Right atrium auricular region (tissue), 2 donors: ENCODE results near the gene RXRG. TPM values are rescaled to one million over a fixed set of nuclear protein-coding genes. Genes with fewer than 3 reads are reported as not detected.

Experiments used
- DNase-seq: peaks from one replicate; pipeline ENCODE4 v3.0.0-alpha.2; 2019; ENCODE audit warnings: low spot score
- H3K27ac ChIP-seq, 2 donors: fragments of 200-600 bp; sonication (generic); 1 replicate in 1 of 2; 2 replicates in 1 of 2; pipeline ENCODE4 v1.5.1; 2016 to 2019
- H3K27me3 ChIP-seq, 2 donors: fragments of 200-600 bp; sonication (generic); one replicate each; pipeline versions ENCODE4 v1.5.1 to v1.6.0; 2017 to 2019
- H3K36me3 ChIP-seq: fragments of 200-600 bp; sonication (generic); one replicate; pipeline ENCODE4 v1.5.1; 2016
- H3K4me1 ChIP-seq, 2 donors: fragments of 200-600 bp; sonication (generic); one replicate each; pipeline versions ENCODE4 v1.5.1 to v1.6.0; 2017 to 2019
- H3K4me3 ChIP-seq, 2 donors: fragments of 200-600 bp; sonication (generic); 1 replicate in 1 of 2; 2 replicates in 1 of 2; pipeline ENCODE4 v1.5.1; 2017 to 2019; ENCODE audit warnings: mild to moderate bottlenecking in 1 of 2, moderate library complexity in 1 of 2
- H3K9me3 ChIP-seq, 2 donors: fragments of 200-600 bp; sonication (generic); one replicate each; pipeline ENCODE4 v1.5.1; 2019
- CTCF ChIP-seq, 2 donors: fragments of 200-600 bp; sonication (generic); IDR thresholded peaks; one replicate each; pipeline ENCODE4 v1.5.1; 2019; ENCODE audit warnings: antibody characterized with exemption in 2 of 2
- total RNA-seq, 2 donors: library from RNA; depleted of rRNA; stranded (reverse); fragments of >200 nt; gene quantifications; one replicate each; pipeline ENCODE4 v1.1.0, GENCODE V29; 2016

The RXRG gene
- total RNA-seq, 2 donors from 2014 or later: 1.2 to 3.3 TPM

DNA sequence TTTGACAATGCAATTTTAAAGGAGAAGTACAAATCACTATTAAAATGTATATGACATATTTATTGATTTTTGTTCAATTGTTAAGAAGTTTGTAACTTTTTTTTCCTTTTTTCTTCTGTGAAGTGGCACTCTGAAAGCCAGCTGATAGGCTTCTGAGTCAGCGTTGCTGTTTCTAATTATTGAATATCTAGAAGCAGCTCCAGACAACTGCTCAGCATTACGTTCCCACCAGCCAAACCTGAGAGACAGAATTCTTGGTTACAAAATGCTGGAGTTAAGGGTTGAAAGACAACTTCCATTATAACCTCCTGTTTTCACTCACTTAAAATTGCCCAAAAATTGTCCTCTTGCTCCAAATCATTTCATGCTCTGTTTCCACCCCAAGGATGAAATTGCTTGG is 57.0 kb downstream of the RXRG start:
- Histone ChIP-seq H3K27ac (no peak overlapping the region), H3K4me1 (peaks cover 0 to 16% of the 10 kb centered on the region in 2 donors), H3K4me3 (no peak overlapping the region), H3K36me3 (no peaks in the 10 kb centered on the region), H3K9me3 (no peaks in the 10 kb centered on the region), H3K27me3 (no peaks in the 10 kb centered on the region)
- DNase-seq: no peak
- TF ChIP-seq CTCF (IDR thresholded peaks at IDR 0.05): no peak

DNA sequence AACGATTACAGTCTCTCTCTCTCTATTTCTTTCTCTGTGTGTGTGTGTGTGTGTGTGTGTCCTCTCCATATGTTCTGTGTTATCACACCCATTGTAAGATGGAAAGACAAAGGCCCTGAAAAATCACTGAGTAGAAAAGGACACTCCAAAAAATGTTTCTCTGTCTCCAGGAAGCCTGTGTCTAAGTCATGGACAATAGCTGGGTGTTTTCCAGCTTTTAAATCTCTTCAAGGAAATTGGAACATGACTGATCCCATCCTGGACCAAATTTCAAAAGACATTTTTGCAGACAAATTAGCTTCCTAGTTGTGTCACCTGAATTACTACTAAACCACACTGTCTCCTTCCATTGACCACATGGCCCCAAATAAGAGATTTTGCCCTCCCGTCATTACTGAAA is 57.4 kb downstream of the RXRG start:
- no peak overlapping the region for H3K27ac ChIP-seq
- no peaks in the 10 kb centered on the region for H3K9me3 ChIP-seq
- no peak for DNase-seq
- peaks cover 0 to 16% of the 10 kb centered on the region in 2 donors for H3K4me1 ChIP-seq
- H3K4me3 ChIP-seq: no peak overlapping the region
- no peak for TF ChIP-seq CTCF (IDR thresholded peaks at IDR 0.05)
- H3K27me3 ChIP-seq: no peaks in the 10 kb centered on the region
- no peaks in the 10 kb centered on the region for H3K36me3 ChIP-seq

DNA sequence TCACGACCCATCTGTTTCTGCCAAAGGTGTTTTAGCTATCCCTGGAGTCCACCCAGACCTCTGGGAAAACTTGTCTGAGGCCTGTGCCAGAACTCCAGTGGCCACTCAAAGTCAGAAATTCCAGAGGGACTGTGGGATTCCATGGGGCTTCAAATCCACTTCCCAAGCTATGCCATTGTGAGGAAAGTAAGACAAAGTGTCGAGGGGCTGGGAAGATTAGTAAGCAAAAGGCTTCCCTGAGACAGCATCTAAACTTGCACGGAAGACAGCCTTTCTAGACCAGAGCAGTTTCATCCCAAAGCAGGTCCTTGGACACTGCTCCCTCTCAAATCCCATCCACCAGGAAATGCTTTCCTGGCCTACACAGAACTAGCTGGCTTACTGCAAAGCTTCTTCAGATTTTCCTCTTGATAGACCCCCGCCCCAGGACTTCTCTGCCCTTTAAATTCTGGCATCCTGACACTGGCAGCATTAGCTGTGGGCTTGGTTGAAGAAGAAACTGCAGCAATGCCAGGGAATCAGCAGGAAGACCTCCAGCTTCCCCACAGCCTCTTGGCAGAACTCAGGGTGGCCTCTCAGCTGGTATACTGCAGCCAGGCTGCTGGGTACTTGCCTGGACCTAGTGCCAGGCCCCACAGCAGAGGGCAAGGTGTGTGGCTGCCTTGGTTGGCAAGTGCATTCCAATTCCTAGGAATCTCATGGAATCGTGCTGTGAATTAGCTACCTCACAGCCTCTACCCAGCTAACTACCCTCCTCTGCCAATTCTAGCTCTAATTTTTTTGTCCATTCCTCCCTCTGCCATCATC is 61.1 kb downstream of the RXRG start:
- no peak overlapping the region for H3K27ac ChIP-seq
- H3K4me3 ChIP-seq: no peak overlapping the region
- peaks cover 0 to 16% of the 10 kb centered on the region in 2 donors for H3K4me1 ChIP-seq
- no peaks in the 10 kb centered on the region for H3K27me3 ChIP-seq
- H3K36me3 ChIP-seq: no peaks in the 10 kb centered on the region
- no peaks in the 10 kb centered on the region for H3K9me3 ChIP-seq
- no peak for TF ChIP-seq CTCF (IDR thresholded peaks at IDR 0.05)
- DNase-seq: no peak

- Histone ChIP-seq H3K36me3 (no peaks in the 10 kb centered on the region), H3K4me1 (peaks cover 0 to 16% of the 10 kb centered on the region in 2 donors), H3K27ac (no peak overlapping the region), H3K27me3 (no peaks in the 10 kb centered on the region), H3K4me3 (no peak overlapping the region), H3K9me3 (no peaks in the 10 kb centered on the region)
- DNase-seq: peak; percentile 74
- TF ChIP-seq CTCF (IDR thresholded peaks at IDR 0.05): no peak
Measured at GRCh38 chr1:165383067-165383466, 61.9 kb downstream of the RXRG start.

GRCh38 chr1:165381745-165382505 is 63.0 kb downstream of the RXRG start:
- no peak overlapping the region for H3K4me3 ChIP-seq
- H3K9me3 ChIP-seq: no peaks in the 10 kb centered on the region
- no peak overlapping the region for H3K27ac ChIP-seq
- peaks cover 0 to 16% of the 10 kb centered on the region in 2 donors for H3K4me1 ChIP-seq
- DNase-seq: no peak
- no peak for TF ChIP-seq CTCF (IDR thresholded peaks at IDR 0.05)
- H3K36me3 ChIP-seq: no peaks in the 10 kb centered on the region
- no peaks in the 10 kb centered on the region for H3K27me3 ChIP-seq
